A673 (cell line): ENCODE data around the gene MGMT.

Experiments used
- CTCF ChIP-seq: fragments of 300-800, 200-600 bp; sonication (generic); conservative IDR thresholded peaks from 2 replicates; pipeline ENCODE4 v1.5.1; 2017; ENCODE audit warnings: low read depth, mild to moderate bottlenecking, antibody characterized with exemption, low read length, moderate library complexity, mixed read lengths
- EZH2 ChIP-seq: fragments of 200-600 bp; sonication (generic); IDR thresholded peaks from 2 replicates; pipeline ENCODE4 v1.6.1; 2017; ENCODE audit warnings: borderline replicate concordance, low read depth, mild to moderate bottlenecking, mixed read lengths, antibody characterized with exemption, low read length; ENCODE audit not compliant: poor library complexity, severe bottlenecking

GRCh38 chr10:129464251-129464650 lies 2.8 kb upstream of the MGMT start:
- TF ChIP-seq CTCF (no peak), EZH2 (no peak)
